ENCODE results near the gene U2AF2.
"Not testable (repeated sequence)": the region's sequence is repeated elsewhere in the genome, so short reads cannot be mapped to it uniquely, and the experiment has no call there.

The U2AF2 gene

DNA sequence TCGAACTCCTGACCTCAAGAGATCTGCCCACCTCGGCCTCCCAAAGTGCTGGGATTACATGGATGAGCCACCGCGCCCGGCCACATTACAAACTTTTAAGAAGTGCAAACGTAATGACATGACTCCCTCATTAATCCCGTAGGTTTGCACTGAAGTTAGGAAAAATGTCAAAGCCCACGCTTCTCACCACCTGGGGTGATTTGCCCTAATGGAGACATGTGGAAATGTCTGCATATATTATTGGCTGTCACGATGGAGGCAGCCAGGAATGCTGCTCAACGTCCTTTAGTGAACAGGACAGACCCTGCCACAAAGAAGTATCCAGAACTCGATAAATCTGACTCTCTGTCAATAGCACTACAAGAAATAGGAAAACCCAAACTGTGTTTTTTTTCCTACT is 62.4 kb downstream of the U2AF2 start:
- Histone ChIP-seq H3K27me3 (peaks cover 55% of the 10 kb centered on the region), H3K36me3 (no peaks in the 10 kb centered on the region), H3K9me3 (no peaks in the 10 kb centered on the region), H3K4me3 (ENCODE audit: low read depth, low read length) (no peak overlapping the region), H3K4me1 (no peaks in the 10 kb centered on the region)
- TF ChIP-seq, protein P1, sequence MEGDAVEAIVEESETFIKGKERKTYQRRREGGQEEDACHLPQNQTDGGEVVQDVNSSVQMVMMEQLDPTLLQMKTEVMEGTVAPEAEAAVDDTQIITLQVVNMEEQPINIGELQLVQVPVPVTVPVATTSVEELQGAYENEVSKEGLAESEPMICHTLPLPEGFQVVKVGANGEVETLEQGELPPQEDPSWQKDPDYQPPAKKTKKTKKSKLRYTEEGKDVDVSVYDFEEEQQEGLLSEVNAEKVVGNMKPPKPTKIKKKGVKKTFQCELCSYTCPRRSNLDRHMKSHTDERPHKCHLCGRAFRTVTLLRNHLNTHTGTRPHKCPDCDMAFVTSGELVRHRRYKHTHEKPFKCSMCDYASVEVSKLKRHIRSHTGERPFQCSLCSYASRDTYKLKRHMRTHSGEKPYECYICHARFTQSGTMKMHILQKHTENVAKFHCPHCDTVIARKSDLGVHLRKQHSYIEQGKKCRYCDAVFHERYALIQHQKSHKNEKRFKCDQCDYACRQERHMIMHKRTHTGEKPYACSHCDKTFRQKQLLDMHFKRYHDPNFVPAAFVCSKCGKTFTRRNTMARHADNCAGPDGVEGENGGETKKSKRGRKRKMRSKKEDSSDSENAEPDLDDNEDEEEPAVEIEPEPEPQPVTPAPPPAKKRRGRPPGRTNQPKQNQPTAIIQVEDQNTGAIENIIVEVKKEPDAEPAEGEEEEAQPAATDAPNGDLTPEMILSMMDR (IDR thresholded peaks at IDR 0.05; ENCODE audit: low read depth, low read length), result no peak
- no peak for DNase-seq

DNA sequence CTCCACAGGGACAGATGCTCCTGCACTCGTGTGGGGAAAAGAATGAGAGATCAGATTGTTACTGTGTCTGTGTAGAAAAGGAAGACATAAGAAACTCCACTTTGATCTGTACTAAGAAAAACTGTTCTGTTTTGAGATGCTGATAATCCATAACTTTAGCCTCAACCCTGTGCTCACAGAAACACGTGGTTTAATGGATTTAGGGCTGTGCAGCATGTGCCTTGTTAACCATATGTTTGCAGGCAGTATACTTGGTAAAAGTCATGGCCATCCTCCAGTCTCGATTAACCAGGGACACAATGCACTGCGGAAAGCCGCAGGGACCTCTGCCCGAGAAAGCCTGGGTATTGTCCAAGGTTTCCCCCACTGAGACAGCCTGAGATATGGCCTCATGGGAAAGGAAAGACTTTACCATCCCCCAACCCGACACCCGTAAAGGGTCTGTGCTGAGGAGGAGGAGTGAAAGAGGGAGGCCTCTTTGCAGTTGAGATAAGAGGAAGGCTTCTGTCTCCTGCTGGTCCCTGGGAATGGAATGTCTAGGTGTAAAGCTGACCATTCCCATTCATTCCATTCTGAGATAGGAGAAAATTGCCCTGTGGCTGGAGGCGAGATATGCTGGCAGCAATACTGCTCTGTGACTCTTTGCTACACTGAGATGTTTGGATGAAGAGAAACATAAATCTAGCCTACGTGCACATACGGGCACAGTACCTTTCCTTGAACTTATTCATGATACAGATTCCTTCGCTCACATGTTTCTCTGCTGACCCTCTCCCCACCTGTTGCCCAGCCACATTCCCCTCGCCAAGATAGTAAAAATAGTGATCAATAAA is 63.3 kb downstream of the U2AF2 start:
- not testable (repeated sequence) for DNase-seq

DNA sequence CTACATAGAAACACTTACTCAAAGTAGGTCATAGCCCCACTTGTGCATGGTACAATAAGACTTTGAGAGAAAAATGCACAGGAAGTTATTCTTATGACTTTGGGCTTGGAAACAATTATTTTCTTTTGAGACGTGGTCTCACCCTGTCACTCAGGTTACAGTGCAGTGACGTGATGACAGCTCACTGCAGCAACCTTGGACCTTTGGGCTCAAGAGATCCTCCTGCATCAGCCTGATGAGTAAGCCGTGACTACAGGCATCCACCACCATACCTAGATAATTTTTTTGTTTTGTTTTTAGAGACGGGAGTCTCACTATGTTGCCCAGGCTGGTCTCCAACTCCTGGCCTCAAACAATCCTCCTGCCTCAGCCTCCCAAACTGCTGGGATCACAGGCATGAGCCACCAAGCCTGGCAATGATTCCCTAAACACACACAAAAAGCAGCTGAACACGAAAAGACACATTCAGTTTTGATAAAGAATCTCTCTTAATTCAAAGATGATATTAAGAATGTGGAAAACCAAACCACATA is 65.4 kb downstream of the U2AF2 start:
- peaks cover 52% of the 10 kb centered on the region for H3K27me3 ChIP-seq
- no peak for DNase-seq
- H3K9me3 ChIP-seq, result no peaks in the 10 kb centered on the region
- H3K4me3 ChIP-seq (ENCODE audit: low read depth, low read length), result no peak overlapping the region
- H3K4me1 ChIP-seq, result no peaks in the 10 kb centered on the region
- no peaks in the 10 kb centered on the region for H3K36me3 ChIP-seq
- TF ChIP-seq, protein P1 (IDR thresholded peaks at IDR 0.05; ENCODE audit: low read depth, low read length), result no peak

More for the DNA sequence above, 63.3 kb downstream of the U2AF2 start:
- H3K4me1 ChIP-seq; H3K4me3 ChIP-seq (ENCODE audit: low read depth, low read length); H3K9me3 ChIP-seq; H3K36me3 ChIP-seq: not testable (repeated sequence)
- peaks cover 58% of the 10 kb centered on the region for H3K27me3 ChIP-seq

DNA sequence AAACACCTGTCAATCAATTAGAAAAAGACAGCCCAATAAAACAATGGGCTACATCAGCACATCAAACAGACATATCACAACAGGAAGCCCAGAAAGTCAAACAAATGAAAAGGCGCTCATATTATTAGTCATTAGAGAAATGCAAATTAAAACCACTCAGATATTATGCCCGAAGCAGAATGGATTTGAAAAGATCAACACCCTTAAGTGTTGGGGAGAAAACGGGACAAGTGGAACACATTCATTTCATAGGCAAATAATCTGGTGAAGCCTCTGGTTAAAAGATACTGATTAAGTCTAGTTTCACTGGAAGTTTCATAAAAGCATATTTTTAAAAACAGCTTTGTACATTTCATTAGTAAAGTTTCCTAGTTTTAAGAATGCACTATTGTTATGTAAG is 66.0 kb downstream of the U2AF2 start:
- Histone ChIP-seq H3K9me3 (no peaks in the 10 kb centered on the region), H3K4me3 (ENCODE audit: low read depth, low read length) (no peak overlapping the region), H3K4me1 (no peaks in the 10 kb centered on the region), H3K36me3 (no peaks in the 10 kb centered on the region), H3K27me3 (peaks cover 51% of the 10 kb centered on the region)
- no peak for DNase-seq
- TF ChIP-seq, protein P1 (IDR thresholded peaks at IDR 0.05; ENCODE audit: low read depth, low read length), result no peak

DNA sequence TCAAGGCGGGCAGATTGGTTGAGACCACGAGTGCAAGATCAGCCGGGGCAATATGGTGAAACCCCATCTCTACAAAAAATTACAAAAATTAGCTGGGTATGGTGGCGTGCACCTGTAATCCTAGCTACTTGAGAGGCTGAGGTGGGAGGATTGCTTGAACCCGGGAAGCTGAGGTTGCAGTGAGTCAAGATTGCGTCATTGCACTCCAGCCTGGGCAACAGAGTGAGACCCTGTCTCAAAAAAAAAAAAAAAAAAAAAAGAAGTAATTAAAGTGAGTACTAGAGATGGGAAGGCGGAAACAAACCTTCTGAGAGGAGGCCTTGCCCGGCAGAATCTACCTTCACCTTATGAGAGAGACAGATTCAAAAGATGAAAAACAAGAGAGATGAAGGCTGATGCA is 68.7 kb downstream of the U2AF2 start:
- TF ChIP-seq, protein P1 (IDR thresholded peaks at IDR 0.05; ENCODE audit: low read depth, low read length), result no peak
- Histone ChIP-seq H3K4me1 (no peaks in the 10 kb centered on the region), H3K9me3 (no peaks in the 10 kb centered on the region), H3K4me3 (ENCODE audit: low read depth, low read length) (no peak overlapping the region), H3K27me3 (peaks cover 46% of the 10 kb centered on the region), H3K36me3 (no peaks in the 10 kb centered on the region)
- no peak for DNase-seq
